Activated T-cell treated with anti-CD3 and anti-CD28 coated beads for 48 hours (primary cell): ENCODE data around the gene SLC6A18.

ENCODE experiments used
- DNase-seq: peaks from one replicate; pipeline ENCODE4 v3.0.0-alpha.2; 2020; ENCODE audit warnings: low read depth

Gene SLC6A18

DNA sequence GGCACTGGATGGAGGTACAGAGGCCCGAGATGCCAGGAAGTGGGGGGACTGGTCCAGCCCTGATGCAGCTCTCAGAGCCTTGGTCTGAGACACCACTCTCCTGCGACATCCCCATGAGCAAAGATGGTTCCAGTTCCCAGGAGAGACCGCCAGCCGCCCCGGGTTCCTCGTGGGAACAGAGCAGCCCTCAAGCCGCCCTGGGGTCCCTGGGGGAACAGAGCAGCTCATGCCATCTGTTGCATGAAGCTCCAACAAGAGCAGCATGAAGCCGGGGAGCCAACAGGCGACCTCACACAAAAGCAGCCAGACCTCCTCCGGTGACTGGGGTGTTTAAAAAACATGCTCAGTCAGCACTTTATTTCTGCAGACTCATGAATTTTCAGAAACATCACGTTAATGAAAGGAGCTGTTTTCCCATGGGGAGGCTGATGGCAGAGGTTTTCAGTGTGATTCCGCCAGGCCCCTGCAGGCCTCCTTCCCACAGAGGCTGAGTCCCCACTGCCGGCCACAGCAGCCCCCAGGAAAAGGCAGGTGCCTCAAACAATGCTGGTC, 6.2 kb downstream of the SLC6A18 start:
- DNase-seq, result no peak

DNA sequence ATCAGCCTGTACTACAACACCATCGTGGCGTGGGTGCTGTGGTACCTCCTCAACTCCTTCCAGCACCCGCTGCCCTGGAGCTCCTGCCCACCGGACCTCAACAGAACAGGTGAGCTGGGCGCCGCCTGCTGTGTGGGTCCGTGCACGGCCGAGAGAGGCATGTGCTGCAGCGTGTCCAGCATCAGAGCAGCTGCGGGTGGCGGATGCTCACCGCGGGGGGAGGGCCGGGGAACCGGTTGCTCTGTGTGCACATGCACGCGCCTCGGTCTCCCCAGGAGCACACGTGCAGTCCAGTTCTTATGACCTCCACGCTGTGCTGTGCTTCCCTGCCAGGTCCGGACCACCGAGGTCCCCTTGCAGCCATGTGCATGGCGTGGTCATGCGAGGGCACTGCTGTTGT, 7.6 kb downstream of the SLC6A18 start:
- no peak for DNase-seq

- no peak for DNase-seq
Measured at GRCh38 chr5:1235379-1235778, 10.2 kb downstream of the SLC6A18 start.

GRCh38 chr5:1235838-1236237, 10.7 kb downstream of the SLC6A18 start:
- DNase-seq, result no peak

- DNase-seq, result no peak
Measured at GRCh38 chr5:1239505-1240251, 14.5 kb downstream of the SLC6A18 start.

GRCh38 chr5:1240496-1241260, 15.5 kb downstream of the SLC6A18 start:
- no peak for DNase-seq

DNA sequence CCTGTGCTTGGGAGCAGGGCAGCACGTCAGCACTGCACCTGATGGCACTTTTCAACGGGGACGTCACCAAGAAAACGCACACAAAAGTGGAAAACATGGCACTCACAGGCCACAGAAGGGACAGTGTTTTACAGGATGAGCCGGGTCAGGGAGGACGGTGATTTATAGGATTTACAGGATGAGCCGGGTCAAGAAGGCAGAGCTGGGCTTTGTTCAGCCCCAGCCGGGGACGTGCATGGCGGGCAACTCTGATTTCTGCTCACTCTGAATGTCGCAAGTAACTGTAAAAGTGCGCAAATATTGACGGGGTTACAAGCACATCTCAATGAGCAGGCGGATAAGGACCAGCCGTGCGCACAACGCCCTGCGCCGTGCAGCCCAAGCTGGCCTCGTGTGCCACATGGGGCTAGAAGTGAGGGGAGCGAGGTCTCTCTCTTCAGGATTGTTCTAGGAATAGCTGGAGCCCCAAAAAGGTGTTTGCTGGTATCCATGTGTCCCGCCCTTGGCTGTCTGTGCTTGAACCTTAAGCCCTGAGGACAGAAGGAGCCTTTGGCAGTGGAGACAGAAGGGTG, 16.4 kb downstream of the SLC6A18 start:
- no peak for DNase-seq

DNA sequence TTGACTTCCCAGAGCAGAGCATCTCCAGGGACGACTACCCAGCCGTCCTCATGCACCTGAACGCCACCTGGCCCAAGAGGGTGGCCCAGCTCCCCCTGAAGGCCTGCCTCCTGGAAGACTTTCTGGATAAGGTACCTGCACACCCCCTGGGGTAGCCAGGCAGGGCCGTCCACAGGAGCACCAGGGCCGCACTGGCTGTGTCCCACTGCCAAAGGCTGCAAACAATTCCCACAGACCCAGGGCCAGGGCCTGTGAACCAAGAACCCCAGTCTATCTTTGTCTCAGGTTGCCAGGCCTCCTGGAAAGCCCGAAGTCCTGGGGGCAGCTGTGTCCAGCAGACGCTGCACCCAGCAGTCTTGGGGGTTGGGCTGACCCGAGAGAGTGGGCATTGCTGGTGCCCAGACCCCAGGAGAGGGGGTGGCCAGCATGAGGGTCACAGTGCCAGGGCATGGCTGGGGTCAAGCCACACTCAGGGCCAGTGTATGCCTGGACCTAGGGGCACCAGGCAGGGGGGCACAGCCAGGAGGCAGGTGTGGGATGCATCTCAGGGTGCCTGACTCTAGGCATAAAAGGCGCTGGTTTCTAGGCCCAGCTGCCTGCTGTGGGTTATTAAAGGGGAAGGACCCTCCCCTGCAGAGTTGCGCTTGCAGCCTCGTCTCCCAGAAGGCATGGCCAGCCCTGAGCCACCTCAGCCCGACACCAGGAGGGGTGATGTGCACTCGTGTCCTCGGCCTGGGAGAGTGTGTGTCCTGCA, 17.7 kb downstream of the SLC6A18 start:
- DNase-seq, result no peak

- DNase-seq, result no peak
Measured at GRCh38 chr5:1243487-1244130, 18.4 kb downstream of the SLC6A18 start.

GRCh38 chr5:1244255-1244654, 19.1 kb downstream of the SLC6A18 start:
- DNase-seq, result no peak

GRCh38 chr5:1244976-1245375, 19.8 kb downstream of the SLC6A18 start:
- no peak for DNase-seq

- DNase-seq, result no peak
Measured at GRCh38 chr5:1245905-1246576, 20.9 kb downstream of the SLC6A18 start.

DNA sequence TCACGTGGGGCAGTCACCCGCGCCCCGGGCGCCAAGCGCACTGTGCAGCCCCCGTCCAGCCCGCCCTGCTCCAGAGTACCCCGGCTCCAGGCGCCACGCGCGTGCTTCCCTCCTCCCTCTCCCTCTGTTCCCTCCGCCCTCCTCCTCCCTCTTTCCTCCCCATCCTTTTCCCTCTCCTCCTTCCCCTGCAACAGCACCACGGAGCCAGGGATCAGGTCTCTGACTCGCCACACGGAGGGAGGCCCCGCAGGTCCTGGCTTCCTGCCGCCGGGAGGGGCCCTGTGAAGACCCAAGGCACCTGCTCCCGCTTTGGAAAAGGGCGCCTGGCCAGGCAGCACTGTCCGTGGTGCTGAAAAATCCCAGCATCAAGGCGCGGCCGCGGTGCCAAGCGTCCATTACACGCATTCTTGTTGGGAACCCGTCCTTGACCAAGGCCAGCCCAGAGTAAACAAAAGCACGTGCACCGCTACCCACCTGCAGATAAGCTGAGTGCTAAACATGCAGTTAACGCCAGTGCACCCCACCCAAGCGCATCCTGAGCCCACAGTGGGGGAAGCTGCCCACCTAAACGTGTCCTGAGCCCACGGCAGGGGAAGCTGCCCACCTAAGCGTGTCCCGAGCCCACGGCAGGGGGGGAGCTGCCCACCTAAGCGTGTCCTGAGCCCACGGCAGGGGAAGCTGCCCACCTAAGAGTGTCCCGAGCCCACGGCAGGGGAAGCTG, 21.7 kb downstream of the SLC6A18 start:
- DNase-seq, result no peak

DNA sequence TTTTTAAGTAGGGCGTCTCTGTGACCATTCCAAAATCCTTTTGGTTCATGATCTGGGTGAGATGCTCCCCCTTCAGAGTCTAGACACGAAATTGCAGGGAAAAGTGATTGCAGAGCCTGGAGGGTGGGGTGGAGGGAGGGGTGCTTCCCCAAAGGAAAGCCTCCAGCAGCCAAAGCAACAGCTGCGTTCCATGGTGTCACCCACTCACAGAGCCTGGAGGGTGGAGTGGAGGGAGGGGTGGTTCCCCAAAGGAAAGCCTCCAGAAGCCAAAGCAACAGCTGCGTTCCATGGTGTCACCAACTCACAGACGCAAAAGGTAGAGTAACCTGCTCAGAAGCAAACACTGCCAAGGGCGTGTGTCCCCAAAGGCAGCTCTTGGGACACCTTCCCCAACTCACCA, 22.6 kb downstream of the SLC6A18 start:
- DNase-seq, result no peak

GRCh38 chr5:1249366-1250280, 24.4 kb downstream of the SLC6A18 start:
- DNase-seq, result no peak

- no peak for DNase-seq
Measured at GRCh38 chr5:1251678-1252580, 26.7 kb downstream of the SLC6A18 start.

GRCh38 chr5:1252681-1253080, 27.5 kb downstream of the SLC6A18 start:
- no peak for DNase-seq

DNA sequence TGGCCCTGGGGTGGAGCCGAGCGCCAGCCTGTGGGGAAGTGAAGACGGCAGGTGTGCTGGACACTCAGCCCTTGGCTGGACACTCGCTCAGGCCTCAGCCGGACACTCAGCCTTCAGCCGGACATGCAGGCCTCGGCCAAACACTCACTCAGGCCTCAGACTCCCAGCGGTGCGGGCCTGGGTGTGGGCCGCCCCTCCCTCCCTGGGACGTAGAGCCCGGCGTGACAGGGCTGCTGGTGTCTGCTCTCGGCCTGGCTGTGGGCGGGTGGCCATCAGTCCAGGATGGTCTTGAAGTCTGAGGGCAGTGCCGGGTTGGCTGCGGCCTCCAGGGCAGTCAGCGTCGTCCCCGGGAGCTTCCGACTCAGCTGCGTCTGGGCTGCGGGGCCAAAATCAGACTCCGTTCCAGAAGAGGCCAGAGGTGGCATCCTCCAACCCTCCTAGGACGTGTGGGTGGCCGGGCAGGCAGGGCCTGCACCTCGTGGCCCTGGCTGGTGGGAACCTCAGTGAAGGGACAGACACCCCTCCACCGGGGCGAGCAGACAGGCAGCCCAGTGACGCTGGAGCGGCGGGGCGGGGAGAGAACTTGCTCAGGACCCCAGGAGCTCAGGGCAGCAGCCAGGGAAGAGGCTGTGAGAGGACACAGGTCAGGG, 28.4 kb downstream of the SLC6A18 start:
- no peak for DNase-seq
